Activated T-cell treated with anti-CD3 and anti-CD28 coated beads for 24 hours (primary cell): ENCODE data around the gene ANKRD29.
"Not testable (repeated sequence)": the region's sequence is repeated elsewhere in the genome, so short reads cannot be mapped to it uniquely, and the experiment has no call there.

ENCODE experiments used
- DNase-seq: peaks from one replicate; pipeline ENCODE4 v3.0.0-alpha.2; 2020; ENCODE audit warnings: low read depth

ANKRD29 gene

DNA sequence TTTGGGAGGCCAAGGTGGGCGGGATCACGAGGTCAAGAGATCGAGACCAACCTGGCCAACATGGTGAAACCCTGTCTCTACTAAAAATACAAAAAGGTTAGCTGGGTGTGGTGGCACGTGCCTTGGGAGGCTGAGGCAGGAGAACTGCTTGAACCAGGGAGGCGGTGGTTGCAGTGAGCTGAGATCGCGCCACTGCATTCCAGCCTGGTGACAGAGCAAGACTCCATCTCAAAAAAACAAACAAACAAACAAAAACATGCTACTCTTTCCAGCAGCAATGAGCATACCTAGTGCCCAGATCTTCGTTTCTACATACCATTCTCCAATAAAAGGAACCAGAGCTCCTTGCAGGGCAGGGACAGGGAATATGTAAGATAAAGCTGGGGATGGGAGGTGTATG, 105.2 kb downstream of the ANKRD29 start:
- DNase-seq = not testable (repeated sequence)

GRCh38 chr18:23556145-23556780, 106.4 kb downstream of the ANKRD29 start:
- no peak for DNase-seq

DNA sequence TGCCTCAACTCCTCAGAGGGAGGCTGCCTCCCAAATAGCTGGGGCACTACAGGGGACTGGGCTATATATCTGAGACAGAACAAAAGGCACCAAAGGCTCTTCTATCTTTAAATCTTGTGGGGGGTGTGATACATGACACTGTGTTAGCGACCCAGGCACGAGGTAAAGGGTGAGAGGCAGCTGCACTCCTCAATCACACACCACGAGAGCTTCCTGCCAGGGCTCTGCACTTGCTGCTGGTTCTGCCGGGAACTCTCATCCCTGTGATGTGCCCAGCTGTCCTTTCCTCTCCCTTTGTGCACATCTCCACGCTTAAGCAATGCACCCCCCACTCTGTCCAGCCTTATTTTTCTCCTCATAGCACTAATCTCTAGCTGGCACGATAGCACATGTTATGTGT, 108.8 kb downstream of the ANKRD29 start:
- DNase-seq = no peak

- DNase-seq = no peak
Observed at GRCh38 chr18:23552505-23552904, 110.2 kb downstream of the ANKRD29 start.

DNA sequence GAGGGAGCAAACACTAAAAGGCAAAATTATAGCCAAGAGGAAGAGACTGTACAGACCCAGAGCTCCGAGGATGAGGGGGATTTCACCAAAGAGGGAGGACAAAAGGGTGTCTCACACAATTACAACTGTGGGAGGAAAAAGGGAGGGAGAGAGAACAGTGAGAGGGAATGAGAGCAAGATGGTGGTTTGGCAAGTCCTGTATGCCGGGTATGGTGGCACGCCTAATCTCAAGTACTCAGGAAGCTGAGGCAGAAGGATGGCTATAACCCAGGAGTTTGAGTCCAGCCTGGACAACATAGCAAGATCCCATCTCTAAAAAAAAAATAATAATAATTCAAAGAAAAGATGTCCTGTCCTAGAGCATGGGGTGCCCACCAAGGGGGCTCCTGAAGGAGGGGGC, 110.7 kb downstream of the ANKRD29 start:
- DNase-seq = no peak

DNA sequence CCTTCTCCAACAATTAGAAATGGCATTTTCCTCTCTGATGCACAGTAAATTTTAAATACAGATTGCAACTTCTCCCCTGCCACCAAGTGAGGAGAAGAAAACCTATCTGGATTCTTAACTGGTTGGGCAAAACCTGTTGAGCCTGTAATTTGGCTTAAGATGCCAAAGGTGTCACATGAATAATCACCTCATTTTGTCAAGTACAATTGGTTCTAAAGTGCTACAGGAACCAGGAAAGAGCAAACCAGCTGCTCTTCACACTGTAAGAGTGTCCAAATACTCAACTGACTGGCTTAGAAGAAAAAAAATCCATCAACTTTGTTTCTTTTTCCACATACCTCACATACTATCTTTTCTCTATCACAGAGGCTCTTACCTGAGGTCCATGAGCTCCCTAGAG, 111.8 kb downstream of the ANKRD29 start:
- DNase-seq = no peak
